OCI-LY1 (cell line): ENCODE measurements around the gene HIPK4.

Experiments used
- EZH2 ChIP-seq: fragments of 200-600 bp; sonication (generic), shearing (Covaris generic); IDR thresholded peaks from 2 replicates; pipeline ENCODE4 v1.8.0; 2017; ENCODE audit warnings: borderline replicate concordance, mixed run types, mild to moderate bottlenecking, antibody characterized with exemption, low read length, moderate library complexity, mixed read lengths
- TF ChIP-seq, protein P1 (sequence below): fragments of 200-600 bp; sonication (generic), shearing (Covaris generic); IDR thresholded peaks from 2 replicates; pipeline ENCODE4 v1.5.1; 2017; ENCODE audit warnings: mild to moderate bottlenecking, antibody characterized with exemption, low read length, moderate library complexity, mixed read lengths

DNA sequence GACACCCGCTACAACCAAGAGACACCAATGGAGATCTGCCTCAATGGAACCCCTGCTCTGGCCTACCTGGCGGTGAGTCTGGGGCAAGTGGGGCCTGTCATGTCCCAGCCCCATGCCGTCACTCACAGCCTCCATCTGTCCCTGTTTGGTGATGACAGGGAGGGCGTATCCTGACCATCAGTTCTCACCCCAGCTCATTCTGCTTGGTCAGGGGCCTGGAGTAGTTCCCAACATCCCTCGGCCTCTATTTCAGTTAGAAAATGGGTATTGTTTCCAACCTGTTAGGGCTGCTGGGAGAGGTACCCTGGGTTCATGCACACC lies 18.2 kb downstream of the HIPK4 start:
- TF ChIP-seq, protein P1, sequence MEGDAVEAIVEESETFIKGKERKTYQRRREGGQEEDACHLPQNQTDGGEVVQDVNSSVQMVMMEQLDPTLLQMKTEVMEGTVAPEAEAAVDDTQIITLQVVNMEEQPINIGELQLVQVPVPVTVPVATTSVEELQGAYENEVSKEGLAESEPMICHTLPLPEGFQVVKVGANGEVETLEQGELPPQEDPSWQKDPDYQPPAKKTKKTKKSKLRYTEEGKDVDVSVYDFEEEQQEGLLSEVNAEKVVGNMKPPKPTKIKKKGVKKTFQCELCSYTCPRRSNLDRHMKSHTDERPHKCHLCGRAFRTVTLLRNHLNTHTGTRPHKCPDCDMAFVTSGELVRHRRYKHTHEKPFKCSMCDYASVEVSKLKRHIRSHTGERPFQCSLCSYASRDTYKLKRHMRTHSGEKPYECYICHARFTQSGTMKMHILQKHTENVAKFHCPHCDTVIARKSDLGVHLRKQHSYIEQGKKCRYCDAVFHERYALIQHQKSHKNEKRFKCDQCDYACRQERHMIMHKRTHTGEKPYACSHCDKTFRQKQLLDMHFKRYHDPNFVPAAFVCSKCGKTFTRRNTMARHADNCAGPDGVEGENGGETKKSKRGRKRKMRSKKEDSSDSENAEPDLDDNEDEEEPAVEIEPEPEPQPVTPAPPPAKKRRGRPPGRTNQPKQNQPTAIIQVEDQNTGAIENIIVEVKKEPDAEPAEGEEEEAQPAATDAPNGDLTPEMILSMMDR = no peak
- no peak for TF ChIP-seq EZH2
